HEK293 (cell line): ENCODE measurements around the gene TMEM214.

Source experiments
- HOXC10 ChIP-seq: sonication (generic); formaldehyde crosslinking; IDR thresholded peaks from 2 replicates; pipeline ENCODE4 v1.8.1; 2023; ENCODE audit warnings: mild to moderate bottlenecking, missing genetic modification reagents
- KLF9 ChIP-seq: fragments of 450-650 bp; formaldehyde crosslinking; IDR thresholded peaks from 2 replicates; pipeline ENCODE4 v1.5.1; 2016; ENCODE audit warnings: missing biosample characterization, missing genetic modification characterization, low read depth
- MZF1 ChIP-seq: fragments of 450-650 bp; formaldehyde crosslinking; IDR thresholded peaks from 2 replicates; pipeline ENCODE4 v1.5.1; 2017; ENCODE audit warnings: missing biosample characterization, missing genetic modification characterization, borderline replicate concordance
- OSR2 ChIP-seq: fragments of 450-650 bp; formaldehyde crosslinking; IDR thresholded peaks from 2 replicates; pipeline ENCODE4 v1.5.1; 2016; ENCODE audit warnings: missing biosample characterization, missing genetic modification characterization
- PRDM10 ChIP-seq: fragments of 450-650 bp; formaldehyde crosslinking; IDR thresholded peaks from 2 replicates; pipeline ENCODE4 v1.5.1; 2016; ENCODE audit warnings: missing biosample characterization, missing genetic modification characterization
- ZBTB17 ChIP-seq: fragments of 450-650 bp; formaldehyde crosslinking; IDR thresholded peaks from 2 replicates; pipeline ENCODE4 v1.5.1; 2016; ENCODE audit warnings: missing biosample characterization, missing genetic modification characterization
- ZBTB7A ChIP-seq: fragments of 450-650 bp; formaldehyde crosslinking; IDR thresholded peaks from 2 replicates; pipeline ENCODE4 v1.5.1; 2016; ENCODE audit warnings: low read depth, missing biosample characterization, missing genetic modification characterization
- ZFHX2 ChIP-seq: fragments of 450-650 bp; formaldehyde crosslinking; conservative IDR thresholded peaks from 2 replicates; pipeline ENCODE4 v1.5.1; 2016; ENCODE audit warnings: missing biosample characterization, missing genetic modification characterization
- ZNF140 ChIP-seq: fragments of 450-650 bp; formaldehyde crosslinking; IDR thresholded peaks from 2 replicates; pipeline ENCODE4 v1.5.1; 2016; ENCODE audit warnings: missing biosample characterization, missing genetic modification characterization
- ZNF148 ChIP-seq: fragments of 450-650 bp; formaldehyde crosslinking; IDR thresholded peaks from 2 replicates; pipeline ENCODE4 v1.5.0; 2017; ENCODE audit warnings: missing biosample characterization, missing genetic modification characterization, borderline replicate concordance
- ZNF175 ChIP-seq: fragments of 450-650 bp; formaldehyde crosslinking; IDR thresholded peaks from 2 replicates; pipeline ENCODE4 v1.5.1; 2016; ENCODE audit warnings: missing biosample characterization, missing genetic modification characterization
- ZNF24 ChIP-seq: fragments of 450-650 bp; formaldehyde crosslinking; IDR thresholded peaks from 2 replicates; pipeline ENCODE4 v1.5.1; 2016; ENCODE audit warnings: missing biosample characterization, missing genetic modification characterization
- ZNF366 ChIP-seq: fragments of 450-650 bp; formaldehyde crosslinking; conservative IDR thresholded peaks from 2 replicates; pipeline ENCODE4 v1.5.1; 2016; ENCODE audit warnings: missing biosample characterization, missing genetic modification characterization
- ZNF391 ChIP-seq: fragments of 450-650 bp; formaldehyde crosslinking; IDR thresholded peaks from 2 replicates; pipeline ENCODE4 v1.5.1; 2016; ENCODE audit warnings: low read depth, missing biosample characterization, missing genetic modification characterization, borderline replicate concordance
- ZNF416 ChIP-seq: fragments of 450-650 bp; formaldehyde crosslinking; IDR thresholded peaks from 2 replicates; pipeline ENCODE4 v1.5.1; 2016; ENCODE audit warnings: missing biosample characterization, missing genetic modification characterization
- ZNF423 ChIP-seq: fragments of 450-650 bp; formaldehyde crosslinking; IDR thresholded peaks from 2 replicates; pipeline ENCODE4 v1.5.1; 2016; ENCODE audit warnings: missing biosample characterization, missing genetic modification characterization
- ZNF514 ChIP-seq: fragments of 450-650 bp; formaldehyde crosslinking; IDR thresholded peaks from 2 replicates; pipeline ENCODE4 v1.5.1; 2016; ENCODE audit warnings: missing biosample characterization, missing genetic modification characterization
- ZNF548 ChIP-seq: fragments of 450-650 bp; formaldehyde crosslinking; IDR thresholded peaks from 2 replicates; pipeline ENCODE4 v1.5.1; 2016; ENCODE audit warnings: missing biosample characterization, missing genetic modification characterization
- ZNF629 ChIP-seq: fragments of 450-650 bp; formaldehyde crosslinking; IDR thresholded peaks from 2 replicates; pipeline ENCODE4 v1.5.1; 2017; ENCODE audit warnings: missing biosample characterization, missing genetic modification characterization
- ZNF645 ChIP-seq: fragments of 450-650 bp; formaldehyde crosslinking; IDR thresholded peaks from 2 replicates; pipeline ENCODE4; 2016; ENCODE audit warnings: missing biosample characterization, missing genetic modification characterization
- ZNF654 ChIP-seq: fragments of 450-650 bp; formaldehyde crosslinking; IDR thresholded peaks from 2 replicates; pipeline ENCODE4 v1.5.1; 2016; ENCODE audit warnings: low read depth, missing biosample characterization, missing genetic modification characterization
- ZNF658 ChIP-seq: fragments of 450-650 bp; formaldehyde crosslinking; IDR thresholded peaks from 2 replicates; pipeline ENCODE4; 2016; ENCODE audit warnings: missing biosample characterization, missing genetic modification characterization
- ZNF660 ChIP-seq: fragments of 450-650 bp; IDR thresholded peaks from 2 replicates; pipeline ENCODE4 v1.5.1; 2018; ENCODE audit warnings: missing biosample characterization, mild to moderate bottlenecking, missing genetic modification characterization
- ZNF692 ChIP-seq: fragments of 450-650 bp; formaldehyde crosslinking; IDR thresholded peaks from 2 replicates; pipeline ENCODE4 v1.5.1; 2016; ENCODE audit warnings: missing biosample characterization, missing genetic modification characterization
- ZNF768 ChIP-seq: fragments of 450-650 bp; formaldehyde crosslinking; IDR thresholded peaks from 2 replicates; pipeline ENCODE4 v1.5.1; 2018; ENCODE audit warnings: missing biosample characterization, mild to moderate bottlenecking, missing genetic modification characterization
- ZNF830 ChIP-seq: fragments of 450-650 bp; IDR thresholded peaks from 2 replicates; pipeline ENCODE4 v1.5.0; 2018; ENCODE audit warnings: missing biosample characterization, missing genetic modification characterization, low read depth, mild to moderate bottlenecking, moderate library complexity
- ZSCAN5A ChIP-seq: fragments of 450-650 bp; formaldehyde crosslinking; IDR thresholded peaks from 2 replicates; pipeline ENCODE4 v1.5.1; 2016; ENCODE audit warnings: missing biosample characterization, missing genetic modification characterization
- TF ChIP-seq, protein P1 (sequence below): fragments of 450-650 bp; IDR thresholded peaks from 2 replicates; pipeline ENCODE4 v1.5.1; 2018; ENCODE audit warnings: missing biosample characterization, missing genetic modification characterization

Gene TMEM214

GRCh38 chr2:27050281-27050995 is 17.7 kb downstream of the TMEM214 start (continued):
- TF ChIP-seq ZNF148 (tag by site-specific recombination): no peak
- no peak for TF ChIP-seq ZNF768 (tag by site-specific recombination)
- no peak for TF ChIP-seq OSR2 (tag by site-specific recombination)
- TF ChIP-seq ZNF692: no peak
- TF ChIP-seq ZNF416 (tag by site-specific recombination): no peak
- no peak for TF ChIP-seq ZNF514 (tag by site-specific recombination)
- TF ChIP-seq, protein P1, sequence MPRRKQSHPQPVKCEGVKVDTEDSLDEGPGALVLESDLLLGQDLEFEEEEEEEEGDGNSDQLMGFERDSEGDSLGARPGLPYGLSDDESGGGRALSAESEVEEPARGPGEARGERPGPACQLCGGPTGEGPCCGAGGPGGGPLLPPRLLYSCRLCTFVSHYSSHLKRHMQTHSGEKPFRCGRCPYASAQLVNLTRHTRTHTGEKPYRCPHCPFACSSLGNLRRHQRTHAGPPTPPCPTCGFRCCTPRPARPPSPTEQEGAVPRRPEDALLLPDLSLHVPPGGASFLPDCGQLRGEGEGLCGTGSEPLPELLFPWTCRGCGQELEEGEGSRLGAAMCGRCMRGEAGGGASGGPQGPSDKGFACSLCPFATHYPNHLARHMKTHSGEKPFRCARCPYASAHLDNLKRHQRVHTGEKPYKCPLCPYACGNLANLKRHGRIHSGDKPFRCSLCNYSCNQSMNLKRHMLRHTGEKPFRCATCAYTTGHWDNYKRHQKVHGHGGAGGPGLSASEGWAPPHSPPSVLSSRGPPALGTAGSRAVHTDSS (tag by site-specific recombination): no peak
- TF ChIP-seq ZNF140 (tag by site-specific recombination): no peak
- TF ChIP-seq KLF9 (tag by site-specific recombination): peak; percentile 65
- TF ChIP-seq ZNF830 (tag by site-specific recombination): no peak
- no peak for TF ChIP-seq ZNF423 (tag by site-specific recombination)
- TF ChIP-seq ZBTB7A (tag by site-specific recombination): peak; percentile 93
- TF ChIP-seq ZNF366 (tag by site-specific recombination): no peak
- peak; percentile 12; the same call in 1 of the 2 replicates for TF ChIP-seq ZNF660 (tag by site-specific recombination)
- TF ChIP-seq ZNF658: no peak
- no peak for TF ChIP-seq ZNF645
- TF ChIP-seq ZNF175: no peak
- TF ChIP-seq ZNF24 (tag by site-specific recombination): peak; percentile 37; the same call in 1 of the 2 replicates
- peak; percentile 30 for TF ChIP-seq ZFHX2 (tag by site-specific recombination)
- no peak for TF ChIP-seq HOXC10
- TF ChIP-seq PRDM10 (tag by site-specific recombination): peak; percentile 89
- no peak; the same call in 1 of the 2 replicates for TF ChIP-seq ZNF654 (tag by site-specific recombination)
- TF ChIP-seq ZBTB17: peak; percentile 96
- no peak for TF ChIP-seq ZNF629 (tag by site-specific recombination)
- TF ChIP-seq MZF1 (tag by site-specific recombination): no peak
- no peak for TF ChIP-seq ZNF548 (tag by site-specific recombination)
- TF ChIP-seq ZNF391 (tag by site-specific recombination): peak; percentile 14; the same call in 1 of the 2 replicates
- TF ChIP-seq ZSCAN5A: peak; percentile 21; the same call in 1 of the 2 replicates
